Neutrophil (primary cell): ENCODE data around the gene ZNF107.

Experiments used
- H3K27ac ChIP-seq: fragments of 200-600 bp; sonication (generic); 2 replicates; pipeline ENCODE4 v1.5.1; 2016; ENCODE audit warnings: mild to moderate bottlenecking, moderate library complexity
- H3K27me3 ChIP-seq: fragments of 200-600 bp; sonication (generic); 2 replicates; pipeline ENCODE4 v1.6.0; 2016; ENCODE audit warnings: mild to moderate bottlenecking
- H3K36me3 ChIP-seq: fragments of 200-600 bp; sonication (generic); 2 replicates; pipeline ENCODE4 v1.5.1; 2017
- H3K4me1 ChIP-seq, 2 experiments: fragments of 200-600 bp in 1 of 2; sonication (generic) in 1 of 2; 1 replicate in 1 of 2; 2 replicates in 1 of 2; pipeline versions ENCODE4 v1.5.1 to v1.6.1; 2013 to 2016; ENCODE audit warnings: low read depth in 1 of 2, low read length in 1 of 2, mild to moderate bottlenecking in 1 of 2, moderate library complexity in 1 of 2; ENCODE audit not compliant: control insufficient read depth in 1 of 2, insufficient read depth in 1 of 2
- H3K4me3 ChIP-seq, 2 experiments: fragments of 200-600 bp in 1 of 2; sonication (generic) in 1 of 2; 1 replicate in 1 of 2; 2 replicates in 1 of 2; pipeline ENCODE4 v1.5.1; 2013 to 2016; ENCODE audit warnings: low read depth in 1 of 2, low read length in 1 of 2, mild to moderate bottlenecking in 1 of 2, moderate library complexity in 1 of 2
- H3K9me3 ChIP-seq: fragments of 200-600 bp; sonication (generic); 2 replicates; pipeline ENCODE4 v1.5.1; 2016
- CTCF ChIP-seq: fragments of 200-600 bp; sonication (generic); IDR thresholded peaks from 2 replicates; pipeline ENCODE4 v1.5.1; 2016; ENCODE audit warnings: antibody characterized with exemption

Gene ZNF107

GRCh38 chr7:64744680-64745079, 78.7 kb downstream of the ZNF107 start:
- Histone ChIP-seq H3K36me3 (no peaks in the 10 kb centered on the region), H3K9me3 (no peaks in the 10 kb centered on the region), H3K4me3 (no peak overlapping the region), H3K4me1 (no peaks in the 10 kb centered on the region), H3K27me3 (no peaks in the 10 kb centered on the region), H3K27ac (no peak overlapping the region)
- no peak for TF ChIP-seq CTCF

GRCh38 chr7:64747802-64748201, 81.9 kb downstream of the ZNF107 start:
- Histone ChIP-seq H3K9me3 (peaks cover 4% of the 10 kb centered on the region), H3K27ac (no peak overlapping the region), H3K4me1 (no peaks in the 10 kb centered on the region), H3K36me3 (no peaks in the 10 kb centered on the region), H3K4me3 (no peak overlapping the region), H3K27me3 (no peaks in the 10 kb centered on the region)
- no peak for TF ChIP-seq CTCF

- H3K4me1 ChIP-seq = no peaks in the 10 kb centered on the region
- TF ChIP-seq CTCF = no peak
Measured at GRCh38 chr7:64753032-64753431, 87.1 kb downstream of the ZNF107 start.

GRCh38 chr7:64755865-64756264, 89.9 kb downstream of the ZNF107 start:
- Histone ChIP-seq H3K9me3 (no peaks in the 10 kb centered on the region), H3K27me3 (no peaks in the 10 kb centered on the region), H3K4me3 (no peak overlapping the region), H3K4me1 (no peaks in the 10 kb centered on the region), H3K36me3 (no peaks in the 10 kb centered on the region), H3K27ac (no peak overlapping the region)
- no peak for TF ChIP-seq CTCF

More at GRCh38 chr7:64753032-64753431, 87.1 kb downstream of the ZNF107 start:
- H3K27ac ChIP-seq = no peak overlapping the region
- H3K27me3 ChIP-seq = no peaks in the 10 kb centered on the region
- peaks cover 4% of the 10 kb centered on the region for H3K9me3 ChIP-seq
- no peaks in the 10 kb centered on the region for H3K36me3 ChIP-seq
- H3K4me3 ChIP-seq = no peak overlapping the region

GRCh38 chr7:64758151-64758550, 92.2 kb downstream of the ZNF107 start:
- no peak for TF ChIP-seq CTCF
- no peaks in the 10 kb centered on the region for H3K36me3 ChIP-seq
- no peak overlapping the region for H3K27ac ChIP-seq
- H3K4me3 ChIP-seq = no peak overlapping the region
- no peaks in the 10 kb centered on the region for H3K9me3 ChIP-seq
- no peaks in the 10 kb centered on the region for H3K4me1 ChIP-seq
- H3K27me3 ChIP-seq = no peaks in the 10 kb centered on the region
